Heart left ventricle (tissue), 16 donors: ENCODE measurements around the gene TMEM52B. TPM values are rescaled to one million over a fixed set of nuclear protein-coding genes. Genes with fewer than 3 reads are reported as not detected.

ENCODE experiments used
- ATAC-seq, 4 donors: fragments of 200-7000 bp; cut with Tn5 transposase; one replicate each; pipeline ENCODE4 v1.9.1; 2020 to 2022; ENCODE audit warnings: moderate library complexity in 4 of 4, mild to moderate bottlenecking in 3 of 4, moderate number of reproducible peaks in 1 of 4
- DNase-seq, 5 donors: peaks; one replicate each; pipeline ENCODE4 v3.0.0-alpha.2; 2020
- H3K27ac ChIP-seq, 12 donors: fragments of 200-600 bp; sonication (generic) in 4 of 12; one replicate each; pipeline versions ENCODE4 v1.5.0 to v1.8.0; 2016 to 2022; ENCODE audit warnings: mild to moderate bottlenecking in 2 of 12
- H3K27me3 ChIP-seq, 9 donors: fragments of 200-600 bp; sonication (generic) in 2 of 9; one replicate each; pipeline versions ENCODE4 v1.5.1 to v1.8.0; 2016 to 2022; ENCODE audit warnings: mild to moderate bottlenecking in 3 of 9
- H3K36me3 ChIP-seq, 9 donors: fragments of 200-600 bp; sonication (generic) in 2 of 9; one replicate each; pipeline versions ENCODE4 v1.5.0 to v1.8.0; 2018 to 2022; ENCODE audit warnings: mild to moderate bottlenecking in 2 of 9
- H3K4me1 ChIP-seq, 12 donors: fragments of 200-600 bp; sonication (generic) in 4 of 12; one replicate each; pipeline versions ENCODE4 v1.5.0 to v1.8.0; 2016 to 2022; ENCODE audit warnings: mild to moderate bottlenecking in 3 of 12
- H3K4me3 ChIP-seq, 12 donors: fragments of 200-600 bp; sonication (generic) in 4 of 12; one replicate each; pipeline versions ENCODE4 v1.5.0 to v1.8.0; 2017 to 2022; ENCODE audit warnings: mild to moderate bottlenecking in 9 of 12, moderate library complexity in 4 of 12
- H3K9me3 ChIP-seq, 12 donors: fragments of 200-600 bp; sonication (generic) in 4 of 12; one replicate each; pipeline versions ENCODE4 v1.5.0 to v1.8.0; 2016 to 2022; ENCODE audit warnings: mild to moderate bottlenecking in 1 of 12
- CTCF ChIP-seq, 12 donors: fragments of 200-600 bp; sonication (generic) in 4 of 12; IDR thresholded peaks; one replicate each; pipeline versions ENCODE4 v1.5.0 to v1.8.0; 2018 to 2022; ENCODE audit warnings: antibody characterized with exemption in 12 of 12, mild to moderate bottlenecking in 5 of 12
- POLR2A ChIP-seq, 2 donors: fragments of 450-650 bp; IDR thresholded peaks; one replicate each; pipeline ENCODE4 v1.6.1; 2017; ENCODE audit warnings: antibody characterized with exemption in 2 of 2, mild to moderate bottlenecking in 2 of 2, moderate library complexity in 2 of 2
- WGBS, 4 donors: extraction: QIAGEN DNeasy Blood & Tissue Kit in 2 of 4; methylation state at CpG; one replicate each; pipeline versions ENCODE4 v1.1.5 to v1.1.7; 2013 to 2018; 5-methylcytosine and 5-hydroxymethylcytosine counted together
- intact Hi-C, 10 donors: fragments of 100-400 bp; cut with DNase I; formaldehyde crosslinking; loops; one replicate each; pipeline versions ENCODE4 v1.11.1 to v1.14.2; 2022
- polyA plus RNA-seq, 2 donors: library from polyadenylated mRNA; stranded (reverse); fragments of 200-250 nt; gene quantifications; one replicate each; pipeline ENCODE4 v1.2.3, GENCODE V29; 2013
- total RNA-seq, 9 donors: library from RNA; depleted of rRNA in 2 of 9; stranded (reverse); fragments of >200 nt in 2 of 9; fragmentation: NEBNext Ultra II Directional in 3 of 9; extraction: Animal tissue kit (Norgen Biotek cat#: 25700) in 3 of 9; gene quantifications; one replicate each; pipeline versions ENCODE4 v1.1.0 to v1.2.4, GENCODE V29; 2016 to 2023
- donor health status: ischemic (EF 13 %, LVEDD 7.1; RV severe dilation, severe dysfunction).
- donor health status: healthy with polysubstance abuse.
- donor health status: DM: no; HTN: yes; CAD: no.
- donor health status: DM: no; HTN: no; CAD: no.
- donor health status: ischemic (EF 25% LVEDD 6.9; RV normal size, moderate dysfunction).
- donor health status: ischemic (EF 25% LVEDD 5.7; RV mildly dilated, moderate dysfunction).
- donor health status: healthy.
- donor health status: DM: yes; HTN: yes; CAD: no.
- donor health status: ischemic (EF 35%, LVEDD 5.7; RV mildly dilated, moderate dysfunction).
- donor health status: nonischemic (EF 11% LVEDD 7.7; RV severe dilation, severe dysfunction).
- donor health status: DM: yes; HTN: yes; CAD: no.
- donor health status: PGD.
- donor health status: ischemic (EF 29% LVEDD 5.4; RV normal size, mild dysfunction).
- donor health status: nonischemic (EF 23%, LVEDD 6.1; RV moderate dilation, normal function).

The TMEM52B gene
- total and polyA plus RNA-seq, 11 donors: 0.03 to 0.53 TPM; not detected in 9

GRCh38 chr12:10235761-10236631 lies 57.2 kb downstream of the TMEM52B start:
- intact Hi-C loops: loop anchor here (1.0 to 10.0 kb wide), 7 partner anchors 129 to 516 kb away; no protein-coding TSS in a partner anchor
- WGBS, 4 donors: 32 to 42% (median 39%) methylated on average over 4 of the region's 4 CpGs
- H3K27ac ChIP-seq: no peak overlapping the region
- no peak overlapping the region for H3K4me3 ChIP-seq
- DNase-seq (peak in 1 of 5 donors; percentile 35), ATAC-seq (peak; percentile 54 to 84 (median 81))
- peaks cover 0 to 6% (median 0%) of the 10 kb centered on the region in 9 donors for H3K36me3 ChIP-seq
- TF ChIP-seq CTCF (IDR thresholded peaks at IDR 0.05) (peak; percentile 73 to 91 (median 86)), POLR2A (IDR thresholded peaks at IDR 0.05) (no peak)
- no peaks in the 10 kb centered on the region for H3K27me3 ChIP-seq
- H3K4me1 ChIP-seq: peaks cover 0 to 7% (median 0%) of the 10 kb centered on the region in 12 donors
- H3K9me3 ChIP-seq: peaks cover 0 to 9% (median 0%) of the 10 kb centered on the region in 12 donors

- intact Hi-C loops: loop anchor here in 6 of 10 donors (2.0 to 10.0 kb wide), 6 partner anchors 128 to 516 kb away; no protein-coding TSS in a partner anchor
- TF ChIP-seq CTCF (IDR thresholded peaks at IDR 0.05) (no peak), POLR2A (IDR thresholded peaks at IDR 0.05) (no peak)
- 91 to 97% (median 97%) methylated on average over 1 of the region's 1 CpG for WGBS, 4 donors
- H3K4me3 ChIP-seq: no peak overlapping the region
- H3K4me1 ChIP-seq: peaks cover 0 to 7% (median 0%) of the 10 kb centered on the region in 12 donors
- no peaks in the 10 kb centered on the region for H3K27me3 ChIP-seq
- DNase-seq: no peak
- ATAC-seq: no peak
- peaks cover 0 to 9% (median 0%) of the 10 kb centered on the region in 12 donors for H3K9me3 ChIP-seq
- no peak overlapping the region for H3K27ac ChIP-seq
- peaks cover 0 to 11% (median 0%) of the 10 kb centered on the region in 9 donors for H3K36me3 ChIP-seq
Observed at GRCh38 chr12:10236720-10237119, 57.9 kb downstream of the TMEM52B start.

DNA sequence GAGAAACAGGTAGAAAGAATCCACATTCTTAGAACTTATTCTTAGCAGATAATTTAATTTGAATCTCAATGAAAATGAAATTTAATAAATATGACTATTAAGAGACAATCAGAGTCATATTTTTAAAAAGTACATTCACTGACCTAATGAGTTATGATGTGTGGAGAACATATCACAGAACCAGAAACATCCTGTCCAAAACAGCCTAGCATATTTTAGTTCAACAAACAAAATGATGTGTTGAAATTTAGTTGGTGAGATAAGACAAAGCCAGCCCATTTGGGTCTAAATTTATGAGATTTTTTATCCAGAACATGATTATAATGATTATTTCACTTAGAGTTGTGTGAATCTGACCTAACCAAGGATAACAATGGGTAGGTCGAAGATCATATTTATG lies 59.7 kb downstream of the TMEM52B start:
- intact Hi-C loops: loop anchor here in 4 of 10 donors (5.0 to 10.0 kb wide), 4 partner anchors 126 to 514 kb away; no protein-coding TSS in a partner anchor
- DNase-seq: no peak
- no peaks in the 10 kb centered on the region for H3K27me3 ChIP-seq

More for the DNA sequence above, 59.7 kb downstream of the TMEM52B start:
- no peak overlapping the region for H3K27ac ChIP-seq
- WGBS, 4 donors: 90 to 95% (median 92%) methylated on average over 1 of the region's 1 CpG
- no peak for TF ChIP-seq POLR2A (IDR thresholded peaks at IDR 0.05)
- TF ChIP-seq CTCF (IDR thresholded peaks at IDR 0.05): no peak
- H3K4me3 ChIP-seq: no peak overlapping the region
- H3K9me3 ChIP-seq: peaks cover 0 to 9% (median 0%) of the 10 kb centered on the region in 12 donors
- no peak for ATAC-seq
- H3K4me1 ChIP-seq: peaks cover 0 to 9% (median 0%) of the 10 kb centered on the region in 12 donors
- peaks cover 0 to 21% (median 0%) of the 10 kb centered on the region in 9 donors for H3K36me3 ChIP-seq
